Stimulated activated CD8-positive, alpha-beta memory T cell treated with anti-CD3 and anti-CD28 coated beads, Interleukin-12 subunit alpha, Interleukin-12 subunit beta, amount 100 ng/mL, for 1 hour (primary cell): ENCODE results near the gene ZNF365.
"Not testable (repeated sequence)": the region's sequence is repeated elsewhere in the genome, so short reads cannot be mapped to it uniquely, and the experiment has no call there.

Experiments used
- DNase-seq: peaks from one replicate; pipeline ENCODE4 v3.0.0-alpha.2; 2020; ENCODE audit warnings: low read depth

ZNF365 gene, protein sequence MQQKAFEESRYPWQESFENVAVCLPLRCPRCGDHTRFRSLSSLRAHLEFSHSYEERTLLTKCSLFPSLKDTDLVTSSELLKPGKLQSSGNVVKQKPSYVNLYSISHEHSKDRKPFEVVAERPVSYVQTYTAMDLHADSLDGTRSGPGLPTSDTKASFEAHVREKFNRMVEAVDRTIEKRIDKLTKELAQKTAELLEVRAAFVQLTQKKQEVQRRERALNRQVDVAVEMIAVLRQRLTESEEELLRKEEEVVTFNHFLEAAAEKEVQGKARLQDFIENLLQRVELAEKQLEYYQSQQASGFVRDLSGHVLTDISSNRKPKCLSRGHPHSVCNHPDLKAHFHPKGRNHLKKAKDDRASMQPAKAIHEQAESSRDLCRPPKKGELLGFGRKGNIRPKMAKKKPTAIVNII

DNA sequence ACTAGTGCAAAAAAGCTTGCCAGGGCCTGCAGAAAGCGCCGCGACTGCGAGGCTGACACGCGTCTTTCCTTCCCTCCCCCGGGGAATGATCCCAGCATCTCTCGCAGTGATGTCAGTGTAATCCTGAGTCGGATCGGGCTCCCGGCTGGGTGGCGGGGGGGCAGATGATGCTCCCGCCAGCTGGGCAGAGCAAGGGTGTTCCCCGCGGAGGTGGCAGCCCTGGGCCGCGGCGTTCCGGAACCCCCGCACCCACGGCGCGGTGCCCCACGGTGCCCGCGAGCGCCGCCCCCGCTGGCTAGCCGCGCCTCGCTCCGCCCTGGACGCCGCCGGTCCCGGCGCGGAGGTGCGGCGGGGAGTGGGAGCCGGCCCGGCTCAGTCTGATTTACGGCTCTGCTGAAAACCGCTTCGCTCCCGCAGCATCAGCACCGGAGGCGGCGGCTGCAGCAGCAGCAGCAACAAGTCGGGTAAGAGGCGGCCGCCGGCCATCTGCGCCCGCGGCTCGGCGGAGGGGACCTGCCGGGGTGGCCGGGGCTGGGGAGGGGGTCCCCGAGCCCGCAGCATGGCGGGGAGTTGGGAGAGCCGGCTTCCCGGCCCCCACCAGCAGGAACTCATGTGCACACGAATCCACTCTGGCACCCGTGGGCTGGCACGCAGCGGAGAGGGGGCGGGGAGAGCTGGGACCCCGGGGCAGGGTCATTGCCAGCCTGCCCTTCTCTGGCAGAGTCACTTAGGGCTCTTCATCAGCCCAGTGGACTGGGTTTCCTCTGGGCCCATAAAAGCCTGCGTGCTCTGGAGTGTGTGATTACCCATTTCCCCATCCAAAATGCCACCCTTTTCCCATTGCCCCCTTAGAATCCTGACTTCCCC lies at the start of gene ZNF365:
Gene ZNF365, plus strand, starts transcription at position 375 of the 867 bp plus-strand sequence. CDS start 1,825 bp downstream, outside the sequence.
- DNase-seq, result peak; percentile 15

DNA sequence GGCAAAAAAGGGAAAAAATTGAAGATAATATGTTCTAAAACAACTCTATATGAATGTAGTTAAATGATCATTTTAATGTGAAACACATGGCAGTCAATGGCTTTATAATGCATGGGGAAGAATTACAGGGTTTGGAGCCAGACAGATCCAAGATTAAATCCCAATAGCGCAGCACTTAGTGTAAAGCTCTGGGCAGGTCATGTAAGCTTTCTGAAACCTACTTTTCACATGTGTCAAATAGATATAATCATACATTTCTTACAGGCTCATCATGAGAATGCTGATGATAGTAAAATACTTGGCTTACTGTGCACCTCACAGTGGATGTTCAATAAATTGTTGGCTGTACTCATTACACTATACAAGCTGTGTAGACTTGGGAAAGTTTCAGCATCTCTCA lies 48.0 kb upstream of the ZNF365 start:
- DNase-seq, result no peak

DNA sequence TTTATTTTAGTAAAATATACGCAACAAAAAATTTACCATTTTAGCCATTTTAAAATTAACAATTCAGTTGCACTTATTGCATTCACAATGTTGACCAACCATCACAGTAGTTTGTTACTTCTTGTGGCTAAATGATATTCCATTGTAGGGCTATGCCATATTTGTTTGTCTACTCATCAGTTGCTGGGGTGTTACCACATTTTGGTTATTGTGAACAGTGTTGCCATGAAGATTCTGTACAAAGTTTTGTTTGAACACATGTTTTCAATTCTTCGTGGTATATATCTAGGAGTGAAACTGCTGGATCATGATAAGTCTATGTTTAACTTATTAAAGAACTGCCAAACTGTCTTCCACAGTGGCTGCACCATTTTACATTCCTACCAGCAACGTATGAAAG lies 46.3 kb upstream of the ZNF365 start:
- no peak for DNase-seq

DNA sequence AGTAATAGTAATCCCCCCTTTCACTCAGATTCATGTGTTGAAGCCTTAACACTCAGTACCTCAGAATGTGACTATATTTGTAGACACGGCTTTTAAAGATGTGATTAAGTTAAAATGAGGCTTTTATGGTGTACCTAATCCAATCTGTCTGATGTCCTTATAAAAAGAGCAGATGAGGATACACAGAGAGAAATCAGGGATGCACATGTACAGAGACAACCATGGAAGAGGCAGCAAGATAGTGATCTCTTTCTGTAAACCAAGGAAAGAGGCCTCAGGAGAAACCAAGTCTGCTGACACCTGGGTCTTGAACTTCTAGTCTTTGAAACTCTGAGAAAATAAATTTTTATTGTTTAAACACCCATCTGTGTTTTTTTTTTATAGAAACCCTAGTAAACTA lies 44.0 kb upstream of the ZNF365 start:
- no peak for DNase-seq

DNA sequence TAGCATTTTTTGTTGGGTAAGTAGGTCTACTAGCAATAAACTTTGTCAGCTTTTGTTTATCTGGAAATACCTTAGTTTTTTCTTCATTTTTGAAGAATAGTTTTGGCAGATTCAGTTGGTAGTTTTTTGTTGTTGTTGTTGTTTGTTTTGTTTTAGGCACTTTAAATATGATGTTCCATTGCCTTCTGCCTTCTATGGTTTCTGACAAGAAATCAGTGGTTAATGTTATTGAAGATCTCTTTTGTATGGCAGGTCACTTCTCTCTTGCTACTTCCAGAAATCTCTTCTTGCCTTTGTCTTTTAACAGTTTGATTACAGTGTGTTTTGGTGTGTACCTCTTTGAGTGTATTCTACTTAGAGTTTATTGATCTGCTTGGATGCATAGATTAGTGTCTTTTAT lies 41.8 kb upstream of the ZNF365 start:
- DNase-seq, result no peak

DNA sequence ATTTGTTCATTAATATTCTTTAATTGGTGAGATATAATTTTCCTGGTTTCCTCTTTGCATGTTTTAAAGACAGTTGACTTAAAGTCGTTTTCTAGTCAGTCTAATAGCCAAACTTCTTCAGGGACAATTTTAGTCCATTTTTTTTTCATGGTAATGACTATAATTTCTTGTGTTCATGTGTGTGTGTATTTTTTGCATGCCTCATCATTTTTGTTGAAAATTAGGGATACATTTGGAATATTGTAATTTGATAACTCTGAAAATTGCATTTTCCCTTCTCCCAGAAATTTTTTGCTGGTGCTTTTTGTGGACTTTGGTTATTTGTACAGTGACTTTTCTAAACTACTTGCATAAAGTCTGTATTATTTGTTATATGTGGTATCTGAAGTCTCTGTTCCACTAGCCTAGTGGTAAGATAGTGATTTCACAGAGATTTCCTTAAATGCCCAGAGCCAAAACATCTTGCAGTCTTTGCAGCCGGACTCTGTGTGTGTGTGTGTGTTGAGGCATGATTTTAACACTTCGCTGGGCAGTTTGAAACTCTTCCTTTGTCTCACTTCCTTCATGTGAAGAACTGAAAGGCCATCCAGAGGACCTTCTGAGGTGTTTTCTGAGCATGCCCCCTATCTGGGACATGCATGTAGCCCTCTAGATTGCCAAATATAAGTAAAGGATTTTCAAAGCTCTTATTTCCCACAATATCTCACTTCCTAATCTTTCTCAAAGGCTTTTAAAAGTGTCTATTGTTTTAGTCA lies 40.9 kb upstream of the ZNF365 start:
- no peak for DNase-seq

DNA sequence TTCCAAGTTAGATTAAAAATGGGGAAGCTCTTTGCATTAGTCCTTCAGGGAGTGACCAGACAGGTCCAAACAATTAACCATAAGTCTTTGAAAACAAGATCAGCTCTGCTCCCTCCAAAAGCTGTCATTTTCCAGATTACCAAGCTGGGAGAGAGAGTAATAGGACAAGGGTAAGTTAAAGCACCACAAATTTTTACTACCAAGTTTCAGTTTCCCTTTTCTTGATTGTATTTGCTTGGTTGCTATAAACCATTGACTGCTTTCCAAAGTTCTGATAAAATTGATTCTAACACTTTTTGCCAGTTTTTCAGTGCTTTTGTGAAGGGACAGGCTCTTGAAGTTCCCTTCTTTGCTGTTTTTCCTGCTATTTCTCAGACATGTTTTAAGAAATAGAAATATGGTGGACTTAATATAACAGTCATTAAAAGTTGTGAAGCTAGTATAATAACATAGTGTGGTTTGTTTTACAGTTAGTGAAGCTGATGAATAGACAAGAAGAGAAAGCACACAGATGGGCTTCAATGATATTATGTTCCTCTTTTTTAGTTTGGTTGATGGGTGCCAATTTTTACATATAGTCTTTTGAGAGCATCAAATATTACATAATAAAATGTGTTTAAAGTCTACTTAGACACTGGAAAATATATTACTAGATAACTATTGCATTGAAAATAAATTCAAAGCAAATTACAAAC lies 40.0 kb upstream of the ZNF365 start:
- no peak for DNase-seq

DNA sequence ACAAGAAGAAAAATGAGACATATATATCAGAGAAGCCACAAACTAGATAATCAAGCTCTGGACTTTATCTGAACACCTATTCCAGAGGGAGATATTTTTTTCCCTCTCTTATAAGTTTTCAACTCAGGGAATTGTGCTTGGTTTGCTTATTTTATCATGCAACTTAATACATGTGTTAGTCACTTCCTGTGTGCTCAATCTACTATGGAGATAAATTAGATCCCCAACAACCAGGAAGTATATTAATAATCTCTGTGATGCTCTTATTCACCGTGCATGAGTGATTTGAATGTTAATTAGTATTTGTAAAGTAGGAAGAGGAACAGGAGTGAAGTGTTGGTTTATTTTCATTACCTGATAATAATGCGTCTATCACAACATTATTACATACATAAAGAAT lies 38.8 kb upstream of the ZNF365 start:
- DNase-seq, result no peak

DNA sequence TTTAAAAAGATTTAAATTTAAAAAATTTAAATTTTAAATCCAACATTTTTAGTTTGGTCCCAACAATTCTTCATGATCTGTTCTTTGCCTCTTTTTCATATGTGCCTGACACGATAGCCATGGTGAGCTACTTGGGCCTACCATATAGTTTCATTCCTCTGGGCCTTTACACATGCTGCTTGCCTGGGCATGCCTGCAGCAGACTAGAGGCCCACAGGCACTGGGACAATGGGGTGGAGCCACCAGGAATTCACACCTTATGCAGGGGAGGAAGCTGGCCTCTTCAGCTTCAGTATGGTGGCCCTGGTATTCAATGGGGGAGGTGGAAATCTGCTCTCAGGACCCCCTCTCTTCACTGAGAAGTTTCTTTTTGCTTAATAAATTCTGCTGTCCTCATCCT lies 37.8 kb upstream of the ZNF365 start:
- DNase-seq, result no peak

DNA sequence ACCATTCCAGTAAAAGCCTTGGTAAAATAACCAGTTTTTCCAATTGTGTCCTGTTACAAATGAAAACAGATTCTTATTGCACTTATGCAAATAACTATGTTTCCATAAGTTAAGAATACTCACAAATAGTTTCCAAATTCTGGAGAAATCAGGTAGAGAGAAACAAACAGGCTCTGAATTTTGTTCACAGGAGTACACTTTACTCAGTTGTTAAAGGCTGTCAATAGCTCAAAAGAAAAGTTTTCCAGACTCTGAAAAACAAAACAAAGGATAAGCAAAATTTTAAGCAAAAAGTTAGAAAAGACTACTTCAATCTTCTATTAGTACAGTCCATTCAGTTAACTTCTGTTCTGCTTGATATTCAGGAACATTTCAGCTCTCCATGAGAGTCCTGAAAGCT lies 32.8 kb upstream of the ZNF365 start:
- DNase-seq, result no peak

DNA sequence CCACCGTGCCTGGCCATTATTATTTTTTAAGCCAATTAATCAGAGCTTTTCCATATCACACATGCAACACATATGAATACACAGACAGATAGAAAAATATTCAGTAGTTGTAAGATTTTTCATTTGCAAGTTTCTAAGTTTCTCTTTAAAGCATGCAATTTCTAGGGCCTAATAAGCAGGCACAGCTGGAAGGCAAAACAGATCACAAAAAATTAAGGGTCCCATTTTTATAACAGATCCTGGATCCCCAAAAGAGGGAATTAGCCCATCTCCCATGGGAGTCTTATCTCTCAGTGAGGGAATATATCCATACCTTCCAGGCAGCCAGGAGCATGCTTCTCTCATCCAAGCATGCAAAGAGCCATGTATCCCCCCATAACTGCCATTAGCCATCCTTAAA lies 31.2 kb upstream of the ZNF365 start:
- no peak for DNase-seq

DNA sequence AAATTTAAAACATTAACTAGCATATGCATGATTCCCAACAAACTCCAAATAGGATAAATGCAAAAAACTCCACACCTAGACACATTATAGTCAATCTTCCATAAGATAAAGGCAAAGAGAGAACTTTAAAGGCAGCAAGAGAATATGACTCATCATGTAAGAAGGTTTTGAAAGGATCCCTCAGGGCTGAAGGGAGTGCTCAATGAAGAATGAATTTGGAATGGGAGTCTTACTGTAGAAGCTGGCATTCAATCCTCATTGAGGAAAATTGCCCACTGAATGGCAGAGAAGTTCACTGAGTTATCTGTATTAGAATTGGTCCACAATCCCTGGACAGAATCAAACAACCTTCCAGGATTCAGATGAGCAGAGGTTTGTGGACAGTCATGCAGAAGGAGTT lies 26.1 kb upstream of the ZNF365 start:
- DNase-seq, result no peak

DNA sequence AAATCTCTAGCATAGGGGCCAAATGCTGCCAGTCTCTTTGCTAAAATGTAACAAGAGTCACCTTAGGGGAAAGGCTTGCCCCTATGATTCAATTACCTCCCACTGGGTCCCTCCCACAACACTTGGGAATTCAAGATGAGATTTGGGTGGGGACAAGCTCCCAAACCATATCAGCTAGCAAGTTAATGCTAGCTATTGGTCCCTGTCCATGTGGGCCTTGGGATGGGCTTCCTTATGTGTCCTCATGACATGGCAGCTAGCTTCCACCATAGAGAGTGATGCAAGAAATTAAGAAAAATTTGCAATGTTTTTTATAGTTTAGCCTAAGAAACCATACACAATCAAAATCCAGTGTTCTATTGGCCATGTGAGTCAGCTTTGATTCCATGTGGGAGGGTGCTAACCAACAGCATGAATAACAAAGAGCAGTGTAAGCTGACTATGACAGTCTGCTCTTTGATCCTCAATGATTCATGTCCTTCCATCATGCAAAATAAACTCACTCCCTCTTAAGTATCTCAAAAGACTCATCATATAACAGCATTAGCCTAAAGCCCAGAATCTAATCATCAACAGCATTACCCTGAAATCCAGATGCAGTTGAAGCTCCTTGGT lies 21.7 kb upstream of the ZNF365 start:
- DNase-seq, result no peak

DNA sequence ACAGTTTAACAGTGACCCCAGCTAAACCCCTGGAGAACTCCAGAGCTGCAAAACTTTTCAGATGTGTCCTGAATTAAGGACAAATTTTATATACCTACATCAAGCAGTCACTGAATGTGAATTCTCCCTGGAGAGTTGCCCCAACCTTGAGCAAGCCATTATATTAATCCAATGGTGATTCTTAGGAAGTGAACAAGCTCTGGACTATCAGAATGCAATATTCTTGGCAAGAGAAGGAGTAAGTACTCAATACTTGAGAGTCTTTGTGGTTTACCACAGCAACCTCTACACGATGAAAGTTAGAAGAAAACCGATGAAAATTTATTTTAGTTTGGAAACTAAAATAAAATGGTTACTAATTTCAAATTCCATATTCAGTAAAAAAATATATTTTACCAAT lies 19.3 kb upstream of the ZNF365 start:
- DNase-seq, result no peak

DNA sequence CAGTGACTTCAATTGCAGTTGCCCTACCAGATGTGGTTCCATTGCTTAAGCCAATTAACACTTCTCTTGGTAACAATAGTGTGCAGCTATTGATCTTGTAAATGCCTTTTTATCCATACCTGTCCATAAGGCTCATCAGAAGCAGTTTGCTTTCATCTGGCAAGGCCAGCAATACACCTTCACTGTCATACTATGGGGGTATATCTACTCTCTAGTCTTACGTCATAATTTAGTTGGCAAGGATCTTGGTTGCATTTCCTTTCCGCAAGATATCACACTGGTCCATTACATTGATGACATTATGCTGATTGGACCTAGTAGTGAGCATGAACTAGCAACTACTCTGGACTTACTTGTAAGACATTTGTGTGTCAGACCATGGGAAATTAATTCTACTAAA lies 17.7 kb upstream of the ZNF365 start:
- DNase-seq, result no peak

DNA sequence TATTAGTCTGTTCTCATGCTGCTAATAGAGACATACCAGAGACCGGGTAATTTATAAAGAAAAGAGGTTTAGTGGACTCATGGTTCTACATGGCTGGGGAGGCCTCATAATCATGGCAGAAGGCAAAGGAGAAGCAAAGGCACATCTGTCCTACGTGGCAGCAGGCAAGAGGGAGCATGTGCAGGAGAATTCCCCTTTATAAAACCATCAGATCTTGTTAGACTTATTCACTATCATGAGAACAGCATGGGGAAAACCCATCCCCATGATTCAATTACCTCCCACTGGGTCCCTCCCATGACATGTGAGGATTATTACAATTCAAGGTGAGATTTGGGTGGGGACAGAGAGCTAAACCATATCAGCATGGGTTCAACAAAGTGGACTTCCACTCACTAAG lies 16.0 kb upstream of the ZNF365 start:
- DNase-seq, result not testable (repeated sequence)

DNA sequence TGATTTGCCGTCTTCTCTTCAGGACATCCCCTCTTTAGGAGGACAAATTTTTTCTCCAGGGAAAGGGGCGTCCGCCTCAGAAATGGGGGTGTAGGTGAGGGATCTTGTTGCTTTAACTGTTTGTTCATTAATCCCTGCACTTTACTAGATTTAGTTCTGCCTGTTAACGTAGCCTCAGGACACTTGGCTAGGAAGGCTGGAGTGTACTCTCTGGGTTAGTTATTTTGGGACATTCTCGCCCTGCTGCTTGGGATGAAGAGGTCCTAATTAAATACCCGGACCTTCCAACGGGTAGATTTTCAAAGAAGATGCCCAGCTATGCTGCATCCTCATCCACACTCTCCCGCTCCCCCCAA lies 552 bp upstream of the ZNF365 start:
- no peak for DNase-seq

DNA sequence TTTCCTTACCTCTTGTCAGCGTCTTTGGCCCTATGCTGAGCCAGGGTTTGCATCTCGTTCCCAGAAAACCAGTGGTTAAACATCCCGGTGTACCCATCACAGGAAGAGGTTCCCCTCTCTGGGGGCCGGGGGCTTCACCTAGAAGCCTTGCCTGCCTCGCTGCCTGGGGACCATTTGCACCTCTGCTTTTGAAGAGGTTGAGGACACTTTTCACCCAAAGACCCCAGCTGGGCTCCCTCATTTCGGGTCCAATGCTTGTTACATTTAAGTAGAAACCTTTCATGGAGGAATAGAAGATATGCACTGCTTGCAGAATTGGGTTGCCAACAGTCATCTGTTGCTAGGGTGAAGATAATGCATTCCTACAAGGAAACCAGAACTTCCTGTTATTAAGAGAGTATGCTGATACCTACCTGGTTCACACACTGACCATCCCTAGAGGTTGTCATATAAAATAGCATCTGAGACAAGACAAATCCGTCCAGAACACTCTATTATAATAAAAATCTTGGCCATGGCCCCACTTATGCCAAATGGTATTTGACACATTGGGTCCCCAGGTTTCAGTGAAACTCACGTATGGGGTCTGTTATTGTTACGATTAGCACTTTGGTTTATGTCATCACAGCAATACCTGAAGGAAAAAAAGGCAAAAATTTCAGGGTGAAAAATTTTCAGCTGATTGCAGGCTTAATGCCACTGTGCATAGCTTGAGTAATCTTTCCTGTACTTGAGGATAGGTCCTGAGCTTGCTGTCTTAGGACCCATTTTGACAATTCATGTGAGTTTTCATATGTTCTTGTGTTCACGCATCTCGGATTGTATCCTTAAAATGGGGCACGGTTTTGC lies 917 bp downstream of the ZNF365 start:
- DNase-seq, result no peak

DNA sequence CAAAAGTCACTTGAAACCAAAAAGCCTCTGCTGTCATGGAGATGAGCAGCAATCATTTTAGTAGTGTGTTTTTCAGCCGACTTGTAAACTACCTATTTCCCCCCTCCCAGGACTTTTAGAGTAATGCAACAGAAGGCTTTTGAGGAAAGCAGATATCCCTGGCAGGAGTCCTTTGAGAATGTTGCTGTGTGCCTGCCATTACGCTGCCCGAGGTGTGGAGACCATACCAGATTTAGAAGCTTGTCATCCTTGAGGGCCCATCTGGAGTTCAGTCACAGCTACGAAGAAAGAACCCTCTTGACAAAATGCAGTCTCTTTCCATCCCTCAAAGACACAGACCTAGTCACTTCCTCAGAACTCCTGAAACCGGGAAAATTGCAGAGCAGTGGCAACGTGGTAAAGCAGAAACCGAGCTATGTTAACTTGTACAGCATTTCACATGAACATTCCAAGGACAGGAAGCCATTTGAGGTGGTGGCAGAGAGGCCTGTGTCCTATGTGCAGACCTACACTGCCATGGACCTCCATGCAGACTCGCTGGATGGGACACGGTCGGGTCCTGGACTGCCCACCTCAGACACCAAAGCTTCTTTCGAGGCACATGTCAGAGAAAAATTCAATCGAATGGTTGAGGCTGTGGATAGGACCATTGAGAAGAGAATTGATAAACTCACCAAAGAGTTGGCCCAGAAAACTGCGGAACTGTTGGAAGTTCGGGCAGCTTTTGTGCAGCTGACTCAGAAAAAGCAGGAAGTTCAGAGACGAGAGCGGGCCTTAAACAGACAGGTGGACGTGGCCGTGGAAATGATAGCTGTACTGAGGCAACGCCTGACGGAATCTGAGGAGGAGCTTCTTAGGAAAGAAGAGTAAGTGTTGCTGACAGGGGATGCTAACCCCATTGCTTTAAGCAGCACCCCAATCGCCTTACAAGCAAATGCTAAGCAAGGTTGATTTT lies 2.2 kb downstream of the ZNF365 start:
- DNase-seq, result no peak

DNA sequence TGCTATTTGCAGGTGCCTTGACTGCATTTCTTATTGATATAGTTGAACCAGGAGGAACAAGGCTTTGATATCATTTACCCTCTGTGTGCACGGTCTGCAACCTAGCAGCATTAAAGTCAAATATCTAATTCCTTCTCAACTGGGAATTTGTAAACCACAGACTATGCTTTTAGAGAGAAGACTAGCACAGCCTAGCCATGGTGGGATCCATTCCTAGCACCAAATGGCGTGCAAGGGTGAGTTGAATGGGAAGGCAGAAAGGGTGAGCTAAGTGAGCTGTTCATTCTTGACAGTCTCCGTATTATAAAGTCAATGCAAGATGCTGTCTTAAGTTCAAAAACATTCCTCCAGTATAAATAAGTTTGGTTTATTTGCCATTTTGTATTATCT lies 2.9 kb downstream of the ZNF365 start:
- DNase-seq, result no peak
